SKM-1 treated with dmso at 0.1 percent for 144 hours (cell line): ENCODE data around the gene COL5A1.

Experiments
- DNase-seq: peaks from one replicate; lab custom pipeline; 2025; ENCODE audit not compliant: unreplicated experiment; lab: John Stamatoyannopoulos, UW

Gene COL5A1

GRCh38 chr9:134641173-134641989, at the start of gene COL5A1:
Gene COL5A1 (plus strand): TSS chr9:134641803. CDS start chr9:134642188, 385 bp downstream.
- DNase-seq = no peak

GRCh38 chr9:134592018-134592818, 49.4 kb upstream of the COL5A1 start:
- no peak for DNase-seq

GRCh38 chr9:134592819-134593200, 48.8 kb upstream of the COL5A1 start:
- DNase-seq = no peak

GRCh38 chr9:134593286-134594077, 48.1 kb upstream of the COL5A1 start:
- no peak for DNase-seq

- no peak for DNase-seq
Measured at GRCh38 chr9:134594078-134594941, 47.3 kb upstream of the COL5A1 start.

- DNase-seq = no peak
Measured at GRCh38 chr9:134595014-134595413, 46.6 kb upstream of the COL5A1 start.

- no peak for DNase-seq
Measured at GRCh38 chr9:134597041-134597913, 44.3 kb upstream of the COL5A1 start.

GRCh38 chr9:134597957-134598883, 43.4 kb upstream of the COL5A1 start:
- DNase-seq = no peak

GRCh38 chr9:134598884-134599245, 42.7 kb upstream of the COL5A1 start:
- DNase-seq = no peak

GRCh38 chr9:134600371-134600770, 41.2 kb upstream of the COL5A1 start:
- no peak for DNase-seq

GRCh38 chr9:134600836-134601638, 40.6 kb upstream of the COL5A1 start:
- no peak for DNase-seq

- DNase-seq = no peak
Measured at GRCh38 chr9:134601764-134602163, 39.8 kb upstream of the COL5A1 start.

- DNase-seq = no peak
Measured at GRCh38 chr9:134602547-134603362, 38.8 kb upstream of the COL5A1 start.

GRCh38 chr9:134604834-134605233, 36.8 kb upstream of the COL5A1 start:
- no peak for DNase-seq

- no peak for DNase-seq
Measured at GRCh38 chr9:134605351-134605965, 36.1 kb upstream of the COL5A1 start.

GRCh38 chr9:134605966-134606357, 35.6 kb upstream of the COL5A1 start:
- DNase-seq = no peak
